Lung (tissue), 12 donors: ENCODE measurements around the gene JRKL. TPM values are rescaled to one million over a fixed set of nuclear protein-coding genes. Genes with fewer than 3 reads are reported as not detected.

Source experiments
- ATAC-seq: fragments of 200-7000 bp; cut with Tn5 transposase; one replicate; pipeline ENCODE4 v1.9.1; 2020; ENCODE audit warnings: moderate number of reproducible peaks; ENCODE audit not compliant: insufficient read depth, low FRiP score
- DNase-seq, 3 donors: peaks; one replicate each; pipeline ENCODE4 v3.0.0-alpha.2; 2013 to 2017
- H3K27ac ChIP-seq, 2 donors: one replicate each; pipeline ENCODE4 v1.5.1; 2013; ENCODE audit warnings: mild to moderate bottlenecking in 2 of 2, moderate library complexity in 2 of 2, control low read depth in 1 of 2, inconsistent platforms in 1 of 2, low read depth in 1 of 2, low read length in 1 of 2
- H3K27me3 ChIP-seq, 3 donors: one replicate each; pipeline ENCODE4 v1.5.1; 2013; ENCODE audit warnings: low read length in 2 of 3; ENCODE audit not compliant: control insufficient read depth in 3 of 3, insufficient read depth in 3 of 3
- H3K36me3 ChIP-seq, 4 donors: one replicate each; pipeline ENCODE4 v1.5.1; 2013; ENCODE audit warnings: low read length in 4 of 4, mild to moderate bottlenecking in 1 of 4, moderate library complexity in 1 of 4; ENCODE audit not compliant: control insufficient read depth in 4 of 4, insufficient read depth in 4 of 4
- H3K4me1 ChIP-seq, 5 donors: one replicate each; pipeline ENCODE4 v1.5.1; 2013; ENCODE audit warnings: low read length in 5 of 5, mild to moderate bottlenecking in 2 of 5, moderate library complexity in 1 of 5; ENCODE audit not compliant: control insufficient read depth in 5 of 5, insufficient read depth in 5 of 5
- H3K4me3 ChIP-seq: one replicate; pipeline ENCODE4 v1.5.1; 2013; ENCODE audit warnings: mild to moderate bottlenecking, control low read depth, moderate library complexity
- H3K9ac ChIP-seq, 2 donors: one replicate each; pipeline ENCODE4 v1.5.1; 2013; ENCODE audit warnings: low read length in 2 of 2, control low read depth in 1 of 2; ENCODE audit not compliant: insufficient read depth in 1 of 2
- H3K9me3 ChIP-seq, 4 donors: one replicate each; pipeline ENCODE4 v1.5.1; 2013; ENCODE audit warnings: low read length in 3 of 4, mild to moderate bottlenecking in 1 of 4, moderate library complexity in 1 of 4; ENCODE audit not compliant: control insufficient read depth in 4 of 4, insufficient read depth in 3 of 4
- CTCF ChIP-seq: IDR thresholded peaks from 2 replicates; pipeline ENCODE4 v1.5.1; 2012; ENCODE audit warnings: mild to moderate bottlenecking; ENCODE audit errors: control extremely low read depth, extremely low read depth
- WGBS, 2 donors: extraction: QIAGEN DNeasy Blood & Tissue Kit; methylation state at CpG; one replicate each; pipeline ENCODE4 v1.1.7; 2013; 5-methylcytosine and 5-hydroxymethylcytosine counted together
- polyA plus RNA-seq, 2 donors: library from polyadenylated mRNA; stranded (reverse); fragments of 200-250 nt; gene quantifications; one replicate each; pipeline ENCODE4 v1.2.1, GENCODE V29; 2013
- total RNA-seq, 2 donors: library from RNA; depleted of rRNA in 1 of 2; stranded (reverse); fragments of >200 nt in 1 of 2; gene quantifications; one replicate each; pipeline ENCODE4 v1.2.1, GENCODE V29; 2014 to 2021
- donor health status: control.
- donor health status: control.
- donor health status: Bipolar disorder and iron deficiency.
- donor health status: healthy.
- donor health status: DM: yes; HTN: yes; CAD: no.

Gene JRKL
- total and polyA plus RNA-seq, 4 donors: 5.1 to 20.2 (median 8.0) TPM

- H3K27me3 ChIP-seq: no peaks in the 10 kb centered on the region
- no peak for TF ChIP-seq CTCF
- H3K9me3 ChIP-seq: no peaks in the 10 kb centered on the region
- H3K4me3 ChIP-seq: peak overlapping the region; percentile 63
- peak overlapping the region; percentile 63 to 94 for H3K9ac ChIP-seq
- peaks cover 0 to 9% (median 0%) of the 10 kb centered on the region in 4 donors for H3K36me3 ChIP-seq
- 11 to 15% methylated on average over 6 of the region's 6 CpGs for WGBS, 2 donors
- H3K27ac ChIP-seq: peak overlapping the region; percentile 85 to 94
- ATAC-seq: no peak
- peak in 1 of 3 donors; percentile 49 for DNase-seq
- H3K4me1 ChIP-seq: peaks cover 0 to 14% (median 4%) of the 10 kb centered on the region in 5 donors
Observed at GRCh38 chr11:96390488-96390792, 627 bp downstream of the JRKL start.

GRCh38 chr11:96391698-96392307, 2.0 kb downstream of the JRKL start:
- no peaks in the 10 kb centered on the region for H3K27me3 ChIP-seq
- TF ChIP-seq CTCF: no peak
- 97 to 99% methylated on average over 3 of the region's 3 CpGs for WGBS, 2 donors
- no peak overlapping the region for H3K4me3 ChIP-seq
- ATAC-seq: no peak
- peaks cover 0 to 9% (median 0%) of the 10 kb centered on the region in 4 donors for H3K36me3 ChIP-seq
- no peak overlapping the region for H3K9ac ChIP-seq
- no peak overlapping the region for H3K27ac ChIP-seq
- H3K4me1 ChIP-seq: peaks cover 0 to 14% (median 4%) of the 10 kb centered on the region in 5 donors
- no peaks in the 10 kb centered on the region for H3K9me3 ChIP-seq
- DNase-seq: no peak

- 24 to 41% methylated on average over 1 of the region's 1 CpG for WGBS, 2 donors
- Histone ChIP-seq H3K27me3 (no peaks in the 10 kb centered on the region), H3K9me3 (no peaks in the 10 kb centered on the region), H3K4me1 (peaks cover 0 to 10% (median 3%) of the 10 kb centered on the region in 5 donors), H3K27ac (no peak overlapping the region), H3K36me3 (peaks cover 0 to 9% (median 0%) of the 10 kb centered on the region in 4 donors), H3K9ac (no peak overlapping the region), H3K4me3 (no peak overlapping the region)
- peak; percentile 43 for TF ChIP-seq CTCF
- no peak for ATAC-seq
- DNase-seq: peak in 2 of 3 donors; percentile 62
Observed at GRCh38 chr11:96393753-96394348, 4.0 kb downstream of the JRKL start.

GRCh38 chr11:96394773-96395172, 5.0 kb downstream of the JRKL start:
- Histone ChIP-seq H3K9me3 (peaks cover 0 to 2% (median 0%) of the 10 kb centered on the region in 4 donors), H3K9ac (no peak overlapping the region), H3K36me3 (peaks cover 0 to 9% (median 0%) of the 10 kb centered on the region in 4 donors), H3K4me3 (no peak overlapping the region), H3K27me3 (no peaks in the 10 kb centered on the region), H3K4me1 (peaks cover 0 to 10% (median 0%) of the 10 kb centered on the region in 5 donors), H3K27ac (no peak overlapping the region)
- ATAC-seq: no peak
- no peak for TF ChIP-seq CTCF
- no peak for DNase-seq
